T-helper 2 cell treated with Interferon-gamma antibody and Interleukin-4, amounts not matched to agents 100 ng/mL and 5 ng/mL, for 36 hours (primary cell): Measurements from ENCODE around the gene FAM149B1. TPM values are rescaled to one million over a fixed set of nuclear protein-coding genes. Genes with fewer than 3 reads are reported as not detected.

Source experiments
- intact Hi-C: fragments of 100-400 bp; cut with micrococcal nuclease; formaldehyde crosslinking; loops from one replicate; pipeline ENCODE4 v1.15.1; 2023
- total RNA-seq: library from RNA; stranded (reverse); gene quantifications from 2 replicates; pipeline ENCODE4 v1.2.3, GENCODE V29; 2022

FAM149B1 gene
- total RNA-seq, 1 donor from 2014 or later = 14.1 TPM

DNA sequence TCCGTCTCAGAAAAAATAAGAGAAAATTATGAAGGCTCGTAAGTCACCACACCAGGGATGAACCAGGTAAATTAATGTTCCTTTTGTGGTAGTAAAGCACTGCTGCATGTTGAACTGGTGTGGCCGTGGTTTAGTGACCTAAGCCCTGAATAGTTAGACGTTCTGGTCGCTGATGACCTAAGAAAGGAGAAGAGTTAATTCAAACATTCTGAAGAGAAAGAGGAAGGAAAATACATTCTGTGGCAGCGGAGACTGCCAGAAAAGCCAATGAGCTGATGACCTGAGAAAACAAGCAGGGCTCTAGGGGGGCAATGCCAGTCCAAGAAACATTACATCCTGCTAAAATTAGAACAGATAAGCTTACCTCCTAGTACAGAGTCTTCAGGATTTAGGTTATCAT is 61.6 kb downstream of the FAM149B1 start:
- intact Hi-C loops = no loop called here

DNA sequence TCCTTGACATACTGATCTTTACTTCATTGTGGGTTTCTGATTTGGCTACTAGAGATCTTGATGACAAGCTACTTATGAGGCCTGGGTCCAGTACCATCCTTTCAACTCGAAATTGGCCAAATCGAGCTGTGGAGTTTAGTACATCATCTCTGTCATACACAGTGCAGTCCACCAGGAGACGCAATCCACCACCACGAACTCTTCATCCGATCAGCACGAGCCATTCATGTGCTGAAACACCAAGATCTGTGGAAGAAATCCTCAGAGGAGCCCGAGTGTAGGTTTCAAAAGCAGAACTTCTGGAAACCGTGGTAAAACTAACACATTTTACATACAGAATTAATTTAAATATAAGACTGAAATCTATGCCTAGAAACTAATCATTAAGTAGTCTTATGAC is 65.0 kb downstream of the FAM149B1 start:
- intact Hi-C loops = no loop called here

DNA sequence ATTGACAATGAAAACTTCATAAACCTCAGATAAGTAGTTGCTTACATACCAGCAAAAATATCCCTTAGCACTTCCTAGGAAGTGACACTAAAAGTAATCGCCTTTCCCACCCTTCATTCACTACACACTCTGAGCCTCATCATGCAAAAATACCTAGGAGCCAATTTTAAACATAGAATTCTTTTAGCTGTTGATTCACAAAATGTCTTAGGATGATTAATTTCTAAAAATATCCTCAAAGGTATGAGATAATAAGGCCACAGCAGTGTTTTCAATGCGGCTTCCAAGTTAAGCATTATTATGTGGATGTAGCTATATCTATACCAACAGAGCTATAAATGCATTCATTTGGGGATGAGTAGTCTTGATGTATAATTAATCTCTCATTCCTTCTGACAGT is 66.0 kb downstream of the FAM149B1 start:
- intact Hi-C loops = no loop called here

DNA sequence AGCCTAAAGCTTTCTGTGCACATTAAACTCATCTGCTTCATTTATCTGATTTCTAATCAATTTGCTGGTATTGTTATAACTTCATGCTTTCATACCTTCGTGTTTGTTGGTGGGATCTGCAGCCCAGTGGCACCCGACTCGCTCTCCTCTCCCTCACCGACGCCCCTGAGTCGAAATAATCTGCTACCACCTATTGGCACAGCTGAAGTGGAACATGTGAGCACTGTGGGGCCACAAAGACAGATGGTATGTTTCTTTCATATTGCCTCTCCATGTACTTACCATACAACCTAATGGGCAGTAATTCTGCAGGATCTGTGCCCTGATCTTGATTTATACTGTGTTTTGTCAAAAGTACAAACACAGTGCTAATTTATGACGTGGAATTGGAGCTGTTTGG is 66.8 kb downstream of the FAM149B1 start:
- intact Hi-C loops = no loop called here

DNA sequence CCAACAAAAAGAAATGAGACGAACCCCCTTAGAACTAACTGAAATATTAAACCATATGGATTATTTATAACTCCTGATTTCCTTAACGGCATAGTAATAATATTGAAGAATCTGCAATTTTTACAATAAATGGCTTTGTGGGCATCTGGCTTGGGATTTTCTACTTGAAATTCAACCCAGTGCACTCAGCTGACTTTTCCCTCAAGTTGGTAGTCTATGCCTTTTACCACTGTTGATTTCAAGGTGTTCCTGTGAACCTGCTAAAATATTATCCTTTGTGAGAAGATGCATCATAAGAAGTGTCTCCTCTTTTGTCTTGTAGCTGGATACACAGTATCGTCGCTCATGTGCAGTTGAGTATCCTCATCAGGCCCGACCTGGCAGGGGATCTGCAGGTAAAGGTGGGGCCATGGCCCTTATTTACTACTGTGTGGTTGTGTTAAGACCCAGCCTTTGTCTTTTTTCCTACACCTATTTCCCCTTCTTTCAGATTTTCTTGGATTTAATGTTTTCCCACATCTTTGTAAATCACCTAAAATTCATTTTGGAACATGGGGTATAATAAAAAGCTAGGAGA is 71.2 kb downstream of the FAM149B1 start:
- intact Hi-C loops = no loop called here

DNA sequence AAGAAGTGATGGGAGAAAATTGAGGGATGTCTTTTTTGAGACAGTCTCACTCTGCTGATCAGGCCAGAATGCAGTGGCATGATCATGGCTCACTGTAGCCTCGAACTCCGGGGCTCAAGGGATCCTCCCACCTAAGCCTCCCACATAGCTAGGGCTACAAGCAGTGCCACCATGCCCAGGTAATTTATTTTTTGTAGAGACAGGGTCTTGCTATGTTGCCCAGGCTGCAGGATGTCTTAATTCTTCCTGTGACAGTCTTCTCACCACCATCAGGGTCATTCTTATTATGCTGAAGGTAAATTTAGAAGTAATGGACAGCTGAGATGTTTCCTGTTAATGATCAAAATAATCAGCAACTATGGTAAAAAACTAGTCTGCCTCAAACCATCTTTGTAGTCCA is 72.0 kb downstream of the FAM149B1 start:
- intact Hi-C loops = no loop called here

DNA sequence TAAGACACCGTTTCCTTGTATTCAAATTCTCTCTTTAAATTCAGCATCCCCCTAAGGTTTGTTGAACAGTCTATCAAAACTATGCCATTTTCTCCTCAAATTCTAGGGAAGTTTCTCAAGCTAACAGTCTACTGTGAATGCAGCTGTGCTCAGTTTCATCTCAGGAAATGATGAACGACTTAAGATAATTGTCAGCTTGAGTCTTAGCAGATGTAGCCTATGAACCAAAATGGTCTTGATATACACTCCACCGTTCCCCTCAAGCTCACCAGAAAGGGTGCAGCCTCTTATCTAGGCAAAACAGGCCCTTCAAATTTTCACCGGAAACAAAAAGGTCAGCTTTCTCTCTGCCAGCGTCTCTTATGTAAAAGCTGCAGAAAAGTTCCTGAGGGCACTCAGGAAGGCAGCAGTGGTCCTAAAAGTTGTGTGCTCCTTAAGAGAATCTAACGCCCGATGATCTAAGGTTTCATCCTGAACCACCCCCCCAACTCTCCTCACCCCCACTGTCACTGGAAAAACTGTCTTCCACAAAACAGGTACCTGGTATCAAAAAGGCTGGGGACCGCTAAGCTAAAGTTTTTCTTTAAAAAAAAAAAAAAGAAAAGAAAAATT is 77.1 kb downstream of the FAM149B1 start:
- intact Hi-C loops = no loop called here

DNA sequence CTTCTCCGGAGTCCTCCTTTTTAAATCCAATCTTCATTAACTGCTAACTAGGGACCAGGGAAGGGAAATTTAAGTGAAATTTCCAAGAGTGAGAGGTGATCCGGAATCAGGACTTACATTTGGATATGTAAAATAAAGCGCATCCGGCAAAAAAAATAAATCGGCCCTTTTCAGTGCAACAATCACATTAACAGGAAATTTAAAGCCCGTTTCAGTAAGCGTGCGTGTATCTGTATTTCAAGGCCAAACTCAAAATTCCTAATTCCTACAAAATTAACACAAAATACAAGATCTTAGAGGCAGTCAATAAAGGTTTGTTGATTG is 78.4 kb downstream of the FAM149B1 start:
- intact Hi-C loops = loop anchor here (1.0 to 2.0 kb wide), 3 partner anchors 167 to 485 kb away; no protein-coding TSS in a partner anchor

DNA sequence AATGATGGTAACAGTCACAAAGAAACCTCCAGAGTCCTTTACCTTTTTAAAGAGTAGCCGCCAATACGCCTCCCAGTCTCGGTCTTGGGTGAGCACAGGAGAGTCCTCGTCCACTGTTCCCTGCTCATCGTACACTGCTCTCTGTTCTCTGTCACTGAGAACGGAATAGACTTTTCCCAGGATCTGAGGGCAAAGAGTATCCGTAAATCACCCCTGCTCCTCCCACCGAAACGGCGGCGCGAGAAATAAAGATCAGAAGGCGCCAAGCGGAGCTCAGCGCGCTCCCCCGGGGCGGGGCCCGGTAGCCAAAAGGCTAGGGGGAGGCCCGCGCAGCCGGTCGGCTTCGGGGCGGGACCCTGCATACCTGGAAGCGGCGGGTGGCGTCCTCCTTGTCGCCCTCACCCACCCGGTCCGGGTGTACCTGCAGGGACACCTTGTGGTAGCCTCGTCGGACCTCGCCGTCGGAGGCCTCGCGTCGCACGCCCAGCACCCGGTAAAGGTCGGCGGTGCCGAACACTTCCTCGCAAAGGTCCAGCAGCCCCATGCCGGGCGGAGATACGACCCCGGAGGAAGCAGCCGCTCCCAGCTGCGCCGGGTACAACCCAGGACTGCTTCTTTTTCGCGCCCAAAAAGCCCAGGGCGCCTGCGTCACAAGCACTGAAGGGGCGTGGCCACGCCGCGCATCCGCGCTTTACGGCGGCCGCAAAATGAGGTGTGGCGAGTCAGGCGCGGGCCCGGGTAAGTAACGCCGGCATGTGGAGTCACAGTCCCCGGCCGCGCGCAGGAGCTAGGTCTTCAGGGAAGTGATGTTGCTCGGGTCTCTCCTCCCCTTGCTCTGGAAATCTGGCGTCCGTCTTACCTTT is 79.0 kb downstream of the FAM149B1 start, which contains the start of gene DNAJC9:
Gene DNAJC9, minus strand, starts transcription at position 610 of the 863 bp plus-strand sequence. Its CDS starts 66 bp downstream, at position 544.
- intact Hi-C loops = loop anchor here (1.0 to 2.0 kb wide), 6 partner anchors 79 to 484 kb away; partner anchors contain the start of genes ECD and FAM149B1

DNA sequence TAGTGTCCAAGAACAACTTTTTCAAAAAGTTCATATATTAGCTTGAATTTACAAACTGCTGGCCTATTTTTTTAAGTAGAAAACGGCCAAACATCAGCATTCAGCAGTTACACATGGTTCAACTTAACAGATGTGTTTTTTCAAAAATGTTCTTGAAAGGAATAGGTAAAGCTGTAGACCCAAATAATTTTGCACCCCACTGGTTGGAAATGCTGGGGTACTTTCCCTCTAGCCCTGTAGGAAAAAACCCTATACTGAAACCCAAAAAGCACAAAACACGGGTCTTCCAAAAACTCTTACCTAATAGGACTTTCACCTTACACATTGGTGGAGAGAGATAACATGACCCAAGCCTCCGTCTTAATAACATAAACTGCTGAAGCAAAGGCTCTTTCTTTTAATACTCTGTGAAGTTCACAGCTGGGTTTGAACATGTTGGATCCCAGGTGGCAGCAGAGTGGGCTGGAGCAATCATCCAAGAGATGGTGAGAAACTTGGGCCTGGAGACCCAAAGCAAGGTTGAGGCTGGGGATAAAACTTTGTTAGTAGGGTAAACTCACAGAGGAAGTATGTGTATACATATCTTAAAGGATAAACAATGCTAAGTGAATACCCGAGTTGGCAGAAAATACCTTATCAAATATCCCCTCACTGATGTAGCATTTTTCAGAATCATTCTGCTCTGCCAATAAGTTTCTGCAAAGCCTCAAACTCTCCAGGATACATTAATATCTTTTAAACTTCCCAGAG is 79.8 kb downstream of the FAM149B1 start:
- intact Hi-C loops = loop anchor here (1.0 to 2.0 kb wide), 5 partner anchors 79 to 483 kb away; partner anchors contain the start of genes ECD and FAM149B1

DNA sequence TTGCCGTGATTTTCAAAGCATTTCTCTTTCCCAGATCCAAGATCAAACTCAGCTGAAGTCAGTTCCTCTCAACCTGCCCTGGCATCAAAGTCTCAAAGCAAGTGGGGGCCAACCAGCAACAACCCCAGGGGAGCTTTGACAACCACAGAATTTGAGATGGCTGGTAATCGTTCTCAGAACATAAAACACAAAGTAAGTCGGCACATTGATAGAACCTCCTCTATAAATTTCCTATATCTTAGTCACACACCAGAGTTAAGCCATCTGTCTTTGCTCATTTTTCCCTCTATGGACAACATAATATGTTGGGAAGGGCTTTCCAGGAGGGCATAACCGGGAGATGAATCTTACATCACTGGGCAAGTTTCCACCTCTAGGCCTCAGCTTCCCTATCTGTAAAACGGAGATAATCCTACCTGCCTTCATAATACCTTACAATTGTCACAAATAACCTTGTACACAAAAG is 80.4 kb downstream of the FAM149B1 start:
- intact Hi-C loops = no loop called here

DNA sequence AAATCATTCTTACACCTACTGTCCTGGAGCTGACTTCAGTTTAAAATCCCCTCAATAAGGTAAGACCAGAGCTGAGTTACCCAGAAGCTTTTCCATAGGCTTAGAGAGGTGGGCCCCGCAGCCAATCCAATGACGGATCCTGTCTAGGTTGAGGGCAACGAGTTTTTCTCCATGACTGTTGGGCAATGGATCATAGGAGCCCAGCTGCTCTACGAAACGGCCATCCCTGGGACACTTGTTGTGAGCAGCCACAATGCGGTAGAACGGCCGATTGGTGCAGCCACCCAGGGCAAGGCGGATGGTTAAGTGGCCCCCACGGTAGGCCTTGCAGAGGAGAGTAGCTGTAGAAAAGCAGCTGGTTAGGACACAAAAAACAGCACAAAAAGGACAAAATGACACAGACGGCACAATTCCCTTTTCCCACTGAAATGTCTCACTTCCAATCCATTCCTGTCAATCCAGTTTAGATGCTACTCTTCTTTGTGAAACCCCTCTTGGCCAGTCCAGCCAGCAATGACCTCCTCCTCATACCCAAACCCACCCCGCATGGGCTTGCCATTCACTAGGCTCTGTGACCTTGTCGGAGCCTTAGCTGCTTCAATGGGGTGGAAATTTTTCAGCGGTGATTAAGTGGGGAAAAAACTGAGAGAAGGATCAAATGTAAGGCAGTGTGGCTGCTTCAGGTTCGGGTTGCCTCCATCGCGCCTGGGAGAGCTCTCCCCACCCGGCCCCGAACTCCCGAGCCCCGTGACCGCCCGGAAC is 83.9 kb downstream of the FAM149B1 start:
- intact Hi-C loops = loop anchor here (1.0 to 10.0 kb wide), 6 partner anchors 84 to 897 kb away; partner anchors contain the start of genes CFAP70, DNAJB12, ECD and FAM149B1

DNA sequence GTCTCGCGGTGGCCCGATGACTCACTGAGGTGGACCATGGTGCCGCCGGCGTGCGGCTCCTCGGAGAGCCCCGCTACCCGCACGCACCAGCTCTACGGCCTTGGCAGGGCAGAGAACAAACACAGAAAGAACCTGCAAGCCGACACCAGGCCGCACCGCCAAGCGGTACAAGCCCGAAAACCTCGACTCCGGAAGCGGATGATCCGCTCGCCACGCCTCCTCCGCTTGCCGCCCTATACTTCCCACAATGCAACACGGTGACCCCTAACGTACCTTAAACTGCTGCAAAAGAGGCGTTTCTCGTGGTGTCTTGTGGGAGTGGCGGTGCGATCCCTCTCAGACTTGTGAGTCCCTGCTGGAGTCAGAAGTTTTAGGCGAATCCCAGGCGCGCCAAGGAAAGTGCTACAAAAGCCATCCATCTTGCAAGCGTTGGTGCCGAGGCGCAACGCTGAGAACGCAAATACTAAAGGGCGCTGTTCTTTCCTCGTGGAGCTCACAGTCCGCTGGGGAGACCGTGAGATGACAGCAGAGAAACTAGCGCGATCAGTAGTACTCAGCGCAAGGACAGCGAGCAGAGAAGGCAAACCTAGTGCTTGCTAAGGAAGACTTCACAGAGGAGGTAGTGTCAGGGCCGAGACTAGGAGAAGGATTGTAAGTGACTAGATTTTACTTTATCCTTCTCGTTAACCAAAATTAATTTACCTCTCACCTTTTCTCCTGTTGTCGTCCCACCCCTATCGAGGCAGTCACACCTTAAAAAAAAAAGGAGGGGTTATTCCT is 84.7 kb downstream of the FAM149B1 start, which contains the start of gene MRPS16:
Gene MRPS16, minus strand, starts transcription at position 200 of the 780 bp plus-strand sequence. Its CDS starts 162 bp downstream, at position 38.
- intact Hi-C loops = loop anchor here (1.0 to 10.0 kb wide), 6 partner anchors 84 to 898 kb away; partner anchors contain the start of genes CFAP70, DNAJB12, ECD and FAM149B1

DNA sequence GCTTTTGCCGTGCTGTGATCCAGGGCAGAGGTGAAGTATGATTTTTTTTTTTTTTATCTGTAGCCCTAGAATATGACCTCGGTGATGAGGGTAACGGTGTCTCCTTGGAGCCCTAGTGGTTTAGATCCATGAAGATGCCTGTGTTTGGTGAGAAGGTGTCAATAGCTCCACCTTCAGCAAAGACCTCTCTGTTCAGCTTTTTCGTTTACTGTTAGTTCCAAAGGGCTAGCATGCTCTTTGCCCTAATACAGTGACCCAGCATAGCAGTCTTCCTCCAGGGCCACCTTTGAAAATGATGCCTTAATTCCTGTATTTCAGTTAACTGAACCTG is 85.3 kb downstream of the FAM149B1 start:
- intact Hi-C loops = loop anchor here (2.0 to 10.0 kb wide), 3 partner anchors 106 to 898 kb away; partner anchors contain the start of genes CFAP70 and DNAJB12

DNA sequence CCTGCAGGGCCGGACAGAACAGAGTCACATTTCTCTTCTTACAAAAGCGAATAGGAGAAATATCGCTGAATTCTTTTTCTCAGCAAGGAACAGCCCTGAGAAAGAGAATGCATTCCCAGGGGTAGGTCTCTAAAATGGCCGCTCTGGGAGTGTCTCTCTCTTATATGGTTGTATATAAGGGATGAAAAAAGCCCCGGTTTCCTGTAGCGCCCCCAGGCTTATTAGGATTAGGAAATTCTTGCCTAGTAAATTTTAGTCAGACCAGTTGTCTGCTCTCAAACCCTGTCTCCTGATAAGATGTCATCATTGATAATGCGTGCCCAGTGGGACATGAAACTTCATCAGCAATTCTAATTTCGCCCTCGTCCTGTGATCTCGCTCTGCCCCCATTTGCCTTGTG is 90.7 kb downstream of the FAM149B1 start:
- intact Hi-C loops = loop anchor here (10.0 kb wide), 1 partner anchor 904 kb away; the partner anchor contains the start of gene DNAJB12

DNA sequence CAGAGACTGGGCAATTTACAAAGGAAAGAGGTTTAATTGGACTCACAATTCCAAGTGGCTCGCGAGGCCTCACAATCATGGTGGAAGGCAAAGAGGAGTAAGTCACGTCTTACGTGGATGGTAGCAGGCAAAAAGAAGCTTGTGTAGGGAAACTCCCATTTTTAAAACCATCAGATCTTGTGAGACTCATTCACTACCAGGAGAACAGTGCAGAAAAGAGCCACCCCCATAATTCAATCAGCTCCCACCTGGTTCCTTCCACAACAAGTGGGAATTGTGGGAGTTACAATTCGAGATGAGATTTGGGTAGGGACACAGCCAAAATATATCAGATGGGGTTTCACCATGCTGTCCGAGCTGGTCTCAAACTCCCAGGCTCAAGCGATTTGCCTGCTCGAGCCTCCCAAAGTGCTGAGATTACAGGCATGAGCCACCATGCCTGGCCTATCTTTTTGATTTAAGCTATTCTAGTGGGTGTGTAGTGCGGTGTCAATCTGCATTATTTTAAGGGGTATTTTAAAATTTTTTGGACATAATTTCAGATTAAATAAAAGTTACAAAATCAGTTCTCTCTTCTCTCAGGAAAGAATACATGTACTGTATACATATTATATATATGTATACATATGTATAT is 93.6 kb downstream of the FAM149B1 start:
- intact Hi-C loops = no loop called here

DNA sequence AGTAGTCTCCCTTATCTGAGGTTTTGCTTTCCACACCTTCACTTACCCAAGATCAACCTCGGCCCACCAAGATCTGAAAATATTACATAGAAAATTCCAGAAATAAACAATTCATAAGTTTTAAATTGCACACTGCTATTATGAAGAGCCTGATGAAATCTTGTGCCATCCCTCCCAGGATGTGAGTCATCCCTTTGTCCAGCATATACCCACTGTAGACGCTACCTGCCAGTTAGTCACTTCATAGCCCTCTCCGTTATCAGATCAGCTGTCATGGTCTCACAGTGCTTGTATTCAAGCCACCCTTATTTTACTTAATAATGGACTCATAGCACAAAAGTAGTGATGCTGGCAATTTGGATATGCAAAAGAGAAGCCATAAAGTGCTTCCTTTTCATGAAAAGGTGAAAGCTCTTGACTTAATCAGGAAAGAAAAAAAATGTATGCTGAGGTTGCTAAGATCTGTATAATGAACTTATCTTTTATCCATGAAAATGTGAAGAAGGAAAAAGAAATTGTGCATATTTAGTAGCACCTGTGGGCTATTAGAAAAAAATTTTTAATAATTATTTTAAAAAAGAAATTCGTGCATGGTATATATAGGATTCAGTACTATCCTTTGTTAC is 94.3 kb downstream of the FAM149B1 start:
- intact Hi-C loops = no loop called here

DNA sequence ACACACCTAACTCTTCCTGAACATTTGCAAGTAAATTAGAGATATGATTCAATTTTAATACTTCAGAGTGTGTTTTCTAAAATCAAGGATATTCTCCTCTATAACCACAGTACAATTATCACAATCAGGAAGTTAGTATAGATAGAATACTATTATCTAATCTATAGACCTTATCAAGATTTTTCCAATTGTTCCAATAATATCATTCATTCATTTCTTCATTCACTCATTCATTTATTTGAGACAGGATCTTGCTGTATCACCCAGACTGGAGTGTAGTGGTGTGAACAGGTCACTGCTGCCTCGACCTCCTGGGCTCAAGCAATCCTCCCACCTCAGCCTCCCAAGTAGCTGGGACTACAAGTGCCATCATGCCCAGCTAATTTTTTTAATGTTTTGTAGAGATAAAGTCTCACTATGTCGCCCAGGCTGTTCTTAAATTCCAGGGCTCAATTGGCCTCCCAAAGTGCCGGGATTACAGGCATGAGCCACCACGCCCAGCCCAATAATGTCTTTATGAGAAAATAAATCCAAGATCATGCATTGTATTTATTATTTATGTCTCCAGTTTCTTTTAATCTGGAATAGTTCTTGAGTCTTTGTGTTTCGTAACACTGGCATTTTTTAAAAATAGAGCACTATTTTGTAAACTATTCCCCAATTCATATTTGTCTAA is 95.1 kb downstream of the FAM149B1 start:
- intact Hi-C loops = no loop called here
